Measurements from ENCODE around the gene POTEI.
"Not testable (repeated sequence)": the region's sequence is repeated elsewhere in the genome, so short reads cannot be mapped to it uniquely, and the experiment has no call there.

POTEI gene

GRCh38 chr2:130509228-130509627 is at the start of gene POTEI:
Gene POTEI (minus strand): TSS chr2:130509328. CDS start chr2:130509235, 93 bp downstream.
- DNase-seq (ENCODE audit: extremely low read depth in 1 of 2, low read depth in 1 of 2), result not testable (repeated sequence)

GRCh38 chr2:130556441-130556840 is 47.3 kb upstream of the POTEI start:
- not testable (repeated sequence) for DNase-seq (ENCODE audit: extremely low read depth in 1 of 2, low read depth in 1 of 2)

GRCh38 chr2:130554178-130554577 is 45.0 kb upstream of the POTEI start:
- DNase-seq (ENCODE audit: extremely low read depth in 1 of 2, low read depth in 1 of 2), result not testable (repeated sequence)

- DNase-seq (ENCODE audit: extremely low read depth in 1 of 2, low read depth in 1 of 2), result not testable (repeated sequence)
Observed at GRCh38 chr2:130549475-130549874, 40.3 kb upstream of the POTEI start.

GRCh38 chr2:130548418-130548817 is 39.3 kb upstream of the POTEI start:
- not testable (repeated sequence) for DNase-seq (ENCODE audit: extremely low read depth in 1 of 2, low read depth in 1 of 2)

GRCh38 chr2:130544978-130545377 is 35.9 kb upstream of the POTEI start:
- not testable (repeated sequence) for DNase-seq (ENCODE audit: extremely low read depth in 1 of 2, low read depth in 1 of 2)

- DNase-seq (ENCODE audit: extremely low read depth in 1 of 2, low read depth in 1 of 2), result not testable (repeated sequence)
Observed at GRCh38 chr2:130543785-130544528, 34.8 kb upstream of the POTEI start.

GRCh38 chr2:130542789-130543188 is 33.7 kb upstream of the POTEI start:
- not testable (repeated sequence) for DNase-seq (ENCODE audit: extremely low read depth in 1 of 2, low read depth in 1 of 2)

- not testable (repeated sequence) for DNase-seq (ENCODE audit: extremely low read depth in 1 of 2, low read depth in 1 of 2)
Observed at GRCh38 chr2:130538271-130538670, 29.1 kb upstream of the POTEI start.

- DNase-seq (ENCODE audit: extremely low read depth in 1 of 2, low read depth in 1 of 2), result not testable (repeated sequence)
Observed at GRCh38 chr2:130536654-130537053, 27.5 kb upstream of the POTEI start.

GRCh38 chr2:130531672-130532071 is 22.5 kb upstream of the POTEI start:
- DNase-seq (ENCODE audit: extremely low read depth in 1 of 2, low read depth in 1 of 2), result not testable (repeated sequence)

- DNase-seq (ENCODE audit: extremely low read depth in 1 of 2, low read depth in 1 of 2), result not testable (repeated sequence)
Observed at GRCh38 chr2:130531225-130531624, 22.1 kb upstream of the POTEI start.

- not testable (repeated sequence) for DNase-seq (ENCODE audit: extremely low read depth in 1 of 2, low read depth in 1 of 2)
Observed at GRCh38 chr2:130530212-130530611, 21.1 kb upstream of the POTEI start.

- not testable (repeated sequence) for DNase-seq (ENCODE audit: extremely low read depth in 1 of 2, low read depth in 1 of 2)
Observed at GRCh38 chr2:130529545-130529944, 20.4 kb upstream of the POTEI start.

- not testable (repeated sequence) for DNase-seq (ENCODE audit: extremely low read depth in 1 of 2, low read depth in 1 of 2)
Observed at GRCh38 chr2:130527365-130527967, 18.3 kb upstream of the POTEI start.

GRCh38 chr2:130522390-130522789 is 13.3 kb upstream of the POTEI start:
- not testable (repeated sequence) for DNase-seq (ENCODE audit: extremely low read depth in 1 of 2, low read depth in 1 of 2)

- not testable (repeated sequence) for DNase-seq (ENCODE audit: extremely low read depth in 1 of 2, low read depth in 1 of 2)
Observed at GRCh38 chr2:130520992-130521391, 11.9 kb upstream of the POTEI start, which contains the start of gene CFC1B. Gene CFC1B (plus strand): TSS chr2:130521222. CDS start chr2:130521485, 263 bp downstream.

- DNase-seq (ENCODE audit: extremely low read depth in 1 of 2, low read depth in 1 of 2), result not testable (repeated sequence)
Observed at GRCh38 chr2:130518516-130519106, 9.5 kb upstream of the POTEI start.

GRCh38 chr2:130511747-130512451 is 2.8 kb upstream of the POTEI start:
- not testable (repeated sequence) for DNase-seq (ENCODE audit: extremely low read depth in 1 of 2, low read depth in 1 of 2)

- not testable (repeated sequence) for DNase-seq (ENCODE audit: extremely low read depth in 1 of 2, low read depth in 1 of 2)
Observed at GRCh38 chr2:130510807-130511746, 1.9 kb upstream of the POTEI start.

Measured in stimulated activated CD8-positive, alpha-beta memory T cell treated with anti-CD3 and anti-CD28 coated beads, Interleukin-7, amount 100 ng/mL, for 48 hours (primary cell).